ENCODE data around the gene AKAP13. TPM values are rescaled to one million over a fixed set of nuclear protein-coding genes. Genes with fewer than 3 reads are reported as not detected.

Gene AKAP13
- total and polyA plus RNA-seq, 2 of the 13 experiments (the other 11 are each of a cell fraction or from before 2014, with no cell fraction given), result 6.7 to 27.1 TPM

DNA sequence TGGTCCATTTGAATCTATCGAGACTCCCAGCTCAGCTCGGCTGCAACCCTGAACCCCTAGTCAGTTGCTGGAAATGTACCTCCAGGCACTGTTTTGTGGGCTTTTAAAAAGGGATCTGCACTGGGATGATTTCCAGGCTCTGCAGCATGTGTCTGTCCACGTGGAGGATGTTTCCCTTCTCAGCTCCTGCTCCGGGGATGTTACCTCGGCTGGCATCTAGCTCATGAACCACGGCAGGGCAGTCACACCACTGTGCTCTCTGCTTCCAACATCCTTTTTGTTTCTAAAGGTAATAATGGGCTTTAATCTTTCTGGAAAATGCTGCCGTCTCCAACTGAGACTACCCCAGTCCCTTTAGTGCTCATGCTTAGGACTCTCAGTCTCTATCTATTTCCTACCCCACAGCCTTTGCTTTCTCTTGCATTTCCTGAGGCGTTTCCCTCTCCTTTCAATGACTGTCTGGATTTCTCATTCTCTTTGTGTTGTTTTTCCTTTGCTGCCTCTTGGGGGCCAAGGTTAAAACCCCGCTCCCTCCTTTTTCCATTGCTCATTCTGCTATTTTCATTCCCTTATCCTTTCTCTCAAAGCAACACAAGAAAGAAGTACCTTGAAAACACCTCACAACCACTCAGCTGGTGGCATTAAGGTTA, 42.9 kb upstream of the AKAP13 start:
- POLR2A ChIA-PET, result no interaction called here
- Histone ChIP-seq H3K4me1 (ENCODE audit: insufficient read depth, low read length) (peaks cover 30% of the 10 kb centered on the region), H3K9ac (ENCODE audit: insufficient read depth, low read depth, low read length) (no peak overlapping the region), H3K9me3 (ENCODE audit: low read length) (no peaks in the 10 kb centered on the region), H3K27ac (ENCODE audit: extremely low read length, insufficient read depth, low read length) (no peak overlapping the region), H3K36me3 (replicated peaks in 1 of 2; ENCODE audit: control insufficient read depth in 1 of 2, insufficient read depth in 2 of 2, low read length in 2 of 2) (no peaks in the 10 kb centered on the region), H4K20me1 (ENCODE audit: insufficient read depth, low read length) (no peaks in the 10 kb centered on the region), H3K4me3 (replicated peaks in 1 of 3; ENCODE audit: insufficient read depth in 1 of 3, low read depth in 2 of 3, low read length in 3 of 3) (no peak overlapping the region), H2AFZ (ENCODE audit: low read length) (peak overlapping the region; percentile 57), H3K4me2 (ENCODE audit: low read depth, low read length) (peak overlapping the region; percentile 41), H3K79me2 (ENCODE audit: insufficient read depth, low read length) (no peaks in the 10 kb centered on the region), H3K27me3 (ENCODE audit: control insufficient read depth in 1 of 2, insufficient read depth in 2 of 2, low read length in 2 of 2) (no peaks in the 10 kb centered on the region)
- DNase-seq (ENCODE audit: low spot score), result no peak
- TF ChIP-seq, protein P1, sequence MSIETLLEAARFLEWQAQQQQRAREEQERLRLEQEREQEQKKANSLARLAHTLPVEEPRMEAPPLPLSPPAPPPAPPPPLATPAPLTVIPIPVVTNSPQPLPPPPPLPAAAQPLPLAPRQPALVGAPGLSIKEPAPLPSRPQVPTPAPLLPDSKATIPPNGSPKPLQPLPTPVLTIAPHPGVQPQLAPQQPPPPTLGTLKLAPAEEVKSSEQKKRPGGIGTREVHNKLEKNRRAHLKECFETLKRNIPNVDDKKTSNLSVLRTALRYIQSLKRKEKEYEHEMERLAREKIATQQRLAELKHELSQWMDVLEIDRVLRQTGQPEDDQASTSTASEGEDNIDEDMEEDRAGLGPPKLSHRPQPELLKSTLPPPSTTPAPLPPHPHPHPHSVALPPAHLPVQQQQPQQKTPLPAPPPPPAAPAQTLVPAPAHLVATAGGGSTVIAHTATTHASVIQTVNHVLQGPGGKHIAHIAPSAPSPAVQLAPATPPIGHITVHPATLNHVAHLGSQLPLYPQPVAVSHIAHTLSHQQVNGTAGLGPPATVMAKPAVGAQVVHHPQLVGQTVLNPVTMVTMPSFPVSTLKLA (IDR thresholded peaks at IDR 0.05), result peak; percentile 53; the same call in 1 of the 2 replicates
- no peak for TF ChIP-seq EHMT2 (IDR thresholded peaks at IDR 0.05; ENCODE audit: borderline replicate concordance, low read depth, low read length)
- ATAC-seq, result peak; percentile 46
- WGBS (ENCODE audit: low lambda C conversion rate), result 30% methylated on average over 9 of the region's 9 CpGs
- no TSS peak for BruUV-seq (replicated peaks)
- FAIRE-seq, result no peak
- intact Hi-C loops (cut with micrococcal nuclease; ENCODE audit: unreplicated experiment), result loop anchor here (10.0 kb wide), 1 partner anchor 77 kb away; no protein-coding TSS in a partner anchor
- CTCF ChIA-PET (ENCODE audit: low intra/inter-chr PET ratio, low total read pairs), result no interaction called here
- in situ Hi-C loops (cut with HindIII; ENCODE audit: extremely low pct_ligation_motif_present, low pct_unique_long_range_greater_than_20kb), result no loop called here

DNA sequence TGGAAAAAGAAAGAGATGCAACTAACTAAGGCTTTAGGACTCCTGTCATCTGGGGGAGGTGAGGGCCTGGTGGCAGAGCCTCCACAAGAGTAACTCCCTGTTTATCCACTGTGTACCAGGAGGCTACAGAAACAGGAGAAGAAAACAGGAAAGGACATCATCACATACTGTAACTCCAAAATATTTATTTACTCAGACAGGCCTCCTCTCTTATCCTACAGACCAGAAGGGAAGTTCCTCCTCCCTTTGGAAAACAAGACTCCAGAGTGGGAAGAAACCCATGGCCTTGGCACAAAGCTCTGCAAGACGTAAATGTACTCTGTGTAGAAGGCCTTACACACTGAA, 40.1 kb upstream of the AKAP13 start:
- 5% methylated on average over 1 of the region's 1 CpG for WGBS (ENCODE audit: low lambda C conversion rate)

More for the DNA sequence above, 40.1 kb upstream of the AKAP13 start:
- in situ Hi-C loops (cut with HindIII; ENCODE audit: extremely low pct_ligation_motif_present, low pct_unique_long_range_greater_than_20kb) (no loop called here), intact Hi-C loops (cut with micrococcal nuclease; ENCODE audit: unreplicated experiment) (no loop called here)
- DNase-seq (ENCODE audit: low spot score) (no peak), FAIRE-seq (no peak), ATAC-seq (no peak)
- ChIA-PET CTCF (ENCODE audit: low intra/inter-chr PET ratio, low total read pairs) (no interaction called here), POLR2A (interaction anchor here (0.5 kb wide), 1 partner anchor 39 kb away, joined by 5 read pairs; no protein-coding TSS in a partner anchor)
- BruUV-seq (replicated peaks), result no TSS peak
- no peak overlapping the region for H3K4me2 ChIP-seq (ENCODE audit: low read depth, low read length)
- no peaks in the 10 kb centered on the region for H4K20me1 ChIP-seq (ENCODE audit: insufficient read depth, low read length)
- H3K27me3 ChIP-seq (ENCODE audit: control insufficient read depth in 1 of 2, insufficient read depth in 2 of 2, low read length in 2 of 2), result no peaks in the 10 kb centered on the region
- no peaks in the 10 kb centered on the region for H3K36me3 ChIP-seq (replicated peaks in 1 of 2; ENCODE audit: control insufficient read depth in 1 of 2, insufficient read depth in 2 of 2, low read length in 2 of 2)
- H3K27ac ChIP-seq (ENCODE audit: extremely low read length, insufficient read depth, low read length), result no peak overlapping the region
- no peaks in the 10 kb centered on the region for H3K9me3 ChIP-seq (ENCODE audit: low read length)
- H3K9ac ChIP-seq (ENCODE audit: insufficient read depth, low read depth, low read length), result no peak overlapping the region
- no peak for TF ChIP-seq NR3C1 (CRISPR knock-in tag; IDR thresholded peaks at IDR 0.05)
- no peak for TF ChIP-seq ZNF292 (CRISPR knock-in tag; IDR thresholded peaks at IDR 0.05; ENCODE audit: borderline replicate concordance, low read depth)
- no peak for TF ChIP-seq MAFK (conservative IDR thresholded peaks at IDR 0.05 in 1 of 2, IDR thresholded peaks at IDR 0.05 in 1 of 2; ENCODE audit: low read length in 2 of 2)
- H3K4me1 ChIP-seq (ENCODE audit: insufficient read depth, low read length), result peaks cover 28% of the 10 kb centered on the region
- H3K79me2 ChIP-seq (ENCODE audit: insufficient read depth, low read length), result no peaks in the 10 kb centered on the region
- no peak overlapping the region for H2AFZ ChIP-seq (ENCODE audit: low read length)
- H3K4me3 ChIP-seq (replicated peaks in 1 of 3; ENCODE audit: insufficient read depth in 1 of 3, low read depth in 2 of 3, low read length in 3 of 3), result no peak overlapping the region
